HUES64 (cell line): Measurements from ENCODE around the gene SDK2.

ENCODE experiments used
- H3K27ac ChIP-seq: 2 replicates; pipeline ENCODE4 v1.7.0; 2013; ENCODE audit warnings: low read depth, low read length, inconsistent platforms
- H3K27me3 ChIP-seq: 2 replicates; pipeline ENCODE4 v1.6.1; 2013; ENCODE audit warnings: mild to moderate bottlenecking, low read length; ENCODE audit not compliant: insufficient read depth
- H3K36me3 ChIP-seq: 2 replicates; pipeline ENCODE4 v1.6.1; 2013; ENCODE audit warnings: mild to moderate bottlenecking, low read length; ENCODE audit not compliant: insufficient read depth
- H3K4me1 ChIP-seq: 2 replicates; pipeline ENCODE4 v1.6.1; 2013; ENCODE audit warnings: mild to moderate bottlenecking, low read length, moderate library complexity; ENCODE audit not compliant: insufficient read depth
- H3K4me3 ChIP-seq: 2 replicates; pipeline ENCODE4 v1.5.1; 2013; ENCODE audit warnings: mild to moderate bottlenecking, low read length, moderate library complexity
- H3K9ac ChIP-seq: 2 replicates; pipeline ENCODE4 v1.6.1; 2013; ENCODE audit warnings: mild to moderate bottlenecking, low read depth, low read length
- H3K9me3 ChIP-seq: 2 replicates; pipeline ENCODE4 v1.6.1; 2013; ENCODE audit warnings: low read depth, low read length; ENCODE audit not compliant: insufficient read depth
- WGBS: fragments of 150-250, 120-280 bp; methylation state at CpG from one replicate; pipeline ENCODE4 v1.1.7; 2013; ENCODE audit warnings: missing lambda C conversion rate; 5-methylcytosine and 5-hydroxymethylcytosine counted together

Gene SDK2

DNA sequence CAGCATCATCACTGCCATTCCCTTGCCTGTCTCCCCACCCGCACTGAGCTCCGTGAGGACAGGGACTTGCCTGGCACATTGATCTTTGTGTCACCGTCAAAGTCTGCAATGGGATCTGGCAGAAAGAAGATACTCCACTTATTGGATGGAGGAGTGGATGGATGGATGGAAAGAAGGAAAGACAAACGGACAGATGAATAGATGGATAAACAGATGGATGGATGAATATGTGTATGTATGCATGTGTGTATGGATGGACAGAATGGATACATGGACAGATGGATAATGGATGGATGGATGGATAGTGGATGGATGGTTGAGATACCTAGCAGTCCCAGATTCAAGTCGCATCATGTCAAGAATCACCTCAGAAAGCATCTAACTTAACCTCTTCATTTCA is 99.9 kb downstream of the SDK2 start:
- H3K27me3 ChIP-seq: no peaks in the 10 kb centered on the region

DNA sequence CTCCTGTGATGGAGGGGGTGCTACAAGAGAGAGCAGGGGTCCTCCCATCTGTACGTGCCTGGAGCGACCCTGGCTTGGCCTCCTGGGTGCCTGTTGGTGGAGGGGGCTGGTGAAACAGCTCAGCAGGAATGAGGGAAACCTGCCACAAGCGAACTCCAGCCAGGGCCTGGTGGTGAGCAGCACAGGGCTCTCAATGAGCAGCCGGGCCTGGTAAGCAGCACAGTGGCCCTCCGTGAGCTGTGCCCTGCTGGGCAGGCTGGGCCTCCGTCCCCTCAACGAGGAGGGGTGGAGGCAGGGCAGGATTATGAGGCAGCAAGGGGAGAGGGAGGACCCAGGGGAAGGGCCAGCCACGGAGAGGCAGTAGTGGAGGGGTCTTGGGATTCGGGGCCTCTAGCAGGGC is 101.9 kb downstream of the SDK2 start:
- no peaks in the 10 kb centered on the region for H3K27me3 ChIP-seq
- peaks cover 26% of the 10 kb centered on the region for H3K4me1 ChIP-seq
- H3K27ac ChIP-seq: no peak overlapping the region
- no peaks in the 10 kb centered on the region for H3K36me3 ChIP-seq
- H3K9ac ChIP-seq: no peak overlapping the region
- WGBS: 65% methylated on average over 9 of the region's 9 CpGs
- no peak overlapping the region for H3K4me3 ChIP-seq
- no peaks in the 10 kb centered on the region for H3K9me3 ChIP-seq

More for the DNA sequence above, 99.9 kb downstream of the SDK2 start:
- no peak overlapping the region for H3K9ac ChIP-seq
- H3K27ac ChIP-seq: no peak overlapping the region
- H3K4me1 ChIP-seq: peaks cover 28% of the 10 kb centered on the region
- H3K36me3 ChIP-seq: no peaks in the 10 kb centered on the region
- H3K9me3 ChIP-seq: no peaks in the 10 kb centered on the region
- 80% methylated on average over 4 of the region's 5 CpGs for WGBS
- no peak overlapping the region for H3K4me3 ChIP-seq

DNA sequence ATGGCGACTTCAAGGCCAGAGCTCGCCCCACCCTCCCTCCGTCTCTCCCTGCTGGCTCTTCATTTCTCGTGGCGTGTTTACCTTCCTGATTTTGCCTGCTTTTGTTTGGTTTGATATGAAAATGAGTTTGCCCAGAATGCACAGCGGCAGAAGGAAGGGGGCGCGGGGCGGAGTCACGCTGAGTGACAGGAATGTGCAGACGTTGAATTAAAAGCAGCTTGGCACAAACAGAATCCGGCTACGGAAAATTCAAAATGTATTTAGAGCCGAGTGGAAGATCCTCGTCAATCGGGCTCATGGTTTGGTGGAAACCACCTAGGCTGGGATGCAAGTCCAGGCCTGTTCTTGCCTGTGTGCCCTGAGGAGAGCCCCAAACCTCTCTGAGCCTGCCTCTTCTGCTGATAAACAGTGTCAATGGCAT is 102.7 kb downstream of the SDK2 start:
- Histone ChIP-seq H3K36me3 (no peaks in the 10 kb centered on the region), H3K27me3 (no peaks in the 10 kb centered on the region), H3K9me3 (no peaks in the 10 kb centered on the region), H3K4me1 (peaks cover 29% of the 10 kb centered on the region), H3K27ac (no peak overlapping the region), H3K4me3 (no peak overlapping the region), H3K9ac (no peak overlapping the region)
- WGBS: 85% methylated on average over 16 of the region's 16 CpGs

DNA sequence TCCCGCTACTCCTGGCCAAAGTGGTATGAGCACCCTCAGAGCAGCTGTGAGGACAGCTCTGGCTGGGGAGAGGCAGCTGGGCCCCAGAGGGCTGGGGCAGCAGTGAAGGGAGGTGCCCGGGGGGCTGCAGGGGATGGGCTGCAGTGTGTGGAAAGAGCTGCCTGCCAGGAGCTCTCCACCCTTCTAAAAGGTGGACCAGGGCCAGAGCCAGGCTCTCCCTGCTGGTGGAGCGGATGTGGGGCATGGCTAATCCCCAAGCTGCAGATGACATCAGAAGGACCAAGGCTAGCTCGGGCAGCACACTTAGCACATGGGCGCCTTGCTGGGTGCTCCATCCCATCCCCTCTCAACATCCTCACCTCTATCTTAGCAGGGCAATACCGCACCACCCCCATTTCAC is 103.1 kb downstream of the SDK2 start:
- Histone ChIP-seq H3K9ac (no peak overlapping the region), H3K27me3 (no peaks in the 10 kb centered on the region), H3K36me3 (no peaks in the 10 kb centered on the region), H3K9me3 (no peaks in the 10 kb centered on the region), H3K4me1 (peaks cover 27% of the 10 kb centered on the region), H3K27ac (no peak overlapping the region), H3K4me3 (no peak overlapping the region)
- 96% methylated on average over 6 of the region's 6 CpGs for WGBS

DNA sequence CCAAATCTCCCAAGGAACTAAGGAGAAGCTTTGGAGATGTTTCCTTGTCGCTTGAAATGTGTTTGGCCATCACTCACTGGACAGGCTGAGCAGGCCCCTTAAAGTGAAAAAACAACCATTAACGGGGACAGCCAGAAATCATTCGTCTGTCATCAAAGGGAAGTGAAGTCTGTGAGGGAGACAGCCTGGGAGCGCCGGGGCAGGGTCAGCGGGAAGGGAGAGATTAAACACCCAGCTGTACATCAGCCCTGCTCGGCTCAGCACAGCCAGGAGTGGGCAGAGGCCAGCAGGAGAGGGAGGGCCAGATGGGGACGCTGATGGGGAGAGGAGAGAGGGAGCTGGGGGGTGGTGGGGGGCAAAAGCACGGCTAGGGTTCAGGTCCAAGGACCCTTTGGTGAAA is 105.1 kb downstream of the SDK2 start:
- H3K27me3 ChIP-seq: no peaks in the 10 kb centered on the region
- no peaks in the 10 kb centered on the region for H3K9me3 ChIP-seq
- H3K4me3 ChIP-seq: no peak overlapping the region
- no peak overlapping the region for H3K27ac ChIP-seq
- H3K36me3 ChIP-seq: no peaks in the 10 kb centered on the region
- peaks cover 21% of the 10 kb centered on the region for H3K4me1 ChIP-seq
- 82% methylated on average over 9 of the region's 9 CpGs for WGBS
- H3K9ac ChIP-seq: no peak overlapping the region

DNA sequence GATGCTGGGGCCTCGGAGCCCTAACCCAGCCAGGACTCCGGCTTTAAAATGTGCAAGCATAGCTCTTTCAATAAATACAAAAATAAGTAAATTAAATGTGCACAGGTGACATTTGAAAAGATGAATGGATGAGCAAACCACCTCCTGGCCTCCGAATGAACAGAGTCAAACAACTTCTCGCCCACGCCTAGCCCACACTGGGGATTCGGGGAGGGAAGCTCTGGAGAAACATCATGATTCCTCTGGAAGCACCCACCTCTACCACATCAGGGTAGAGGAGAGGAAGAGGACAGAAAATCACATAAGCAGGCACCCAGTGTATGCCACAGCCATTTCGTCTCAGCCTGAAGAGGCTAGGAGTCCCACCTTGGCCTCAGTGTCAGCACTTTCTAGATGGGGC is 105.8 kb downstream of the SDK2 start:
- no peak overlapping the region for H3K9ac ChIP-seq
- no peak overlapping the region for H3K4me3 ChIP-seq
- H3K9me3 ChIP-seq: no peaks in the 10 kb centered on the region
- no peak overlapping the region for H3K27ac ChIP-seq
- no peaks in the 10 kb centered on the region for H3K36me3 ChIP-seq
- 97% methylated on average over 7 of the region's 7 CpGs for WGBS
- H3K4me1 ChIP-seq: peaks cover 26% of the 10 kb centered on the region
- no peaks in the 10 kb centered on the region for H3K27me3 ChIP-seq

DNA sequence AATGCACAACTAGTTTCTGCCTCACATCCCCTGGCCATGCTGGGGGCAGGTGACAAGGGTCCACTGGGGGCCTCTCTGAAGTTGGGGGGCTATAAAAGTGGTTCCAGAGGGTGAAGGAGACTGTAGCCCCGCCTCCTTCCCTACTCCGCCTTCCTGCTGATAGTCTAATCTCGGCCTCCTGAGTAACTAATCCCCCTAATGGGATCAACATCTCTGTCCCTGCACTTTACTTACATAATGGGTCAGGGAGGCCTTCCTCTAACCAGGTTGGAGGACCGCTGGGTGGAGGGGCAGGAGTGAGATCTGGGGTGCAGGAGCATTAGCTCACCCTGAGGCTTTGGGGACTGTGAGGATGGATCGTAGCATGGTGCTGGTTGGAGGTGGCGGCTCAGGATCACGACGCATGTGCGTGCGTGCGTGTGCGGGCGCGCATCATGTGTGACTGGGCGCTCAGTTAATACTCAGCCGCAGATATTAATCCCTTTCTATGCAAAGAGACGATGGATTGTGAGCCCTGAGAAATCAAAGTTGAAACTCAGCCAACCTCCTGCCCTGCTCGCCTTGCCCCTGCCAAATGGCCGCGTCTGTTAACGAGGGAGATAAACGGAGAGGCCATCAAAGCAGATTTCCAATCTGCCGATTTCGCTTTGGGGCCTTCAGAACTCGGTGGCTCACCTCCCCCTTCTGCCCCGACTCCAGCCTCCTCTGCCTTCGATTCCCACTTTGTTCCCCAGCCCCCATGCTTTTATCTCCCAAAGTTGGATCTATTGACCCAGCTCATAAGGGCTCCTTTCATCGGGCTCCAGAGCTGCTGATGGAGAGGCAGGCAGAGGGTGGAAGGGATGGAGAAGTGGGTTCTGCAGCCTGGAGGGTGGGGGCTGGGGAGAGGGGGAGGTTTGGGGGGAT is 107.3 kb downstream of the SDK2 start:
- H3K27me3 ChIP-seq: no peaks in the 10 kb centered on the region
- WGBS: 81% methylated on average over 28 of the region's 28 CpGs
- no peak overlapping the region for H3K27ac ChIP-seq
- peaks cover 18% of the 10 kb centered on the region for H3K4me1 ChIP-seq
- H3K9ac ChIP-seq: no peak overlapping the region
- no peaks in the 10 kb centered on the region for H3K36me3 ChIP-seq
- H3K4me3 ChIP-seq: no peak overlapping the region
- no peaks in the 10 kb centered on the region for H3K9me3 ChIP-seq

DNA sequence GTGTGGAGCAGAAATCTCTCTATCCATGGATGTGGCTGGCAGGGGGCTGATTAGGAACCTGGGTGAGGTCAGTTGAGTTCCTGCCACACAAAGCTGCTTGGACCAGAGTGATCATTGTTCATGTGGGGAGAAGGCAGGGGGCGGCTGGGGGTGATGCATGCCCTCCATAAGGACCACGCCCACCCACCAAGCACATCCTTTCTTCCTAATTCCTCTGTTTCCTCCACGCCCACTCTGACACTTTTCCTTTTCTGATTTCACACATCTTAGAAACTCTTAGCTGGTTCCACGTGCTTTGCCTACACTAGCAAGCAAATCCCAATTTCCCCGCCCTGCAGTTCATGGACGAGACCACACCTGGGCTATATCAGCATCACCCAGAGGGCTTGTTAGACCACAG is 108.5 kb downstream of the SDK2 start:
- no peaks in the 10 kb centered on the region for H3K9me3 ChIP-seq
- H3K9ac ChIP-seq: no peak overlapping the region
- no peaks in the 10 kb centered on the region for H3K27me3 ChIP-seq
- peaks cover 18% of the 10 kb centered on the region for H3K4me1 ChIP-seq
- WGBS: 85% methylated on average over 6 of the region's 6 CpGs
- no peak overlapping the region for H3K4me3 ChIP-seq
- no peak overlapping the region for H3K27ac ChIP-seq
- H3K36me3 ChIP-seq: no peaks in the 10 kb centered on the region

DNA sequence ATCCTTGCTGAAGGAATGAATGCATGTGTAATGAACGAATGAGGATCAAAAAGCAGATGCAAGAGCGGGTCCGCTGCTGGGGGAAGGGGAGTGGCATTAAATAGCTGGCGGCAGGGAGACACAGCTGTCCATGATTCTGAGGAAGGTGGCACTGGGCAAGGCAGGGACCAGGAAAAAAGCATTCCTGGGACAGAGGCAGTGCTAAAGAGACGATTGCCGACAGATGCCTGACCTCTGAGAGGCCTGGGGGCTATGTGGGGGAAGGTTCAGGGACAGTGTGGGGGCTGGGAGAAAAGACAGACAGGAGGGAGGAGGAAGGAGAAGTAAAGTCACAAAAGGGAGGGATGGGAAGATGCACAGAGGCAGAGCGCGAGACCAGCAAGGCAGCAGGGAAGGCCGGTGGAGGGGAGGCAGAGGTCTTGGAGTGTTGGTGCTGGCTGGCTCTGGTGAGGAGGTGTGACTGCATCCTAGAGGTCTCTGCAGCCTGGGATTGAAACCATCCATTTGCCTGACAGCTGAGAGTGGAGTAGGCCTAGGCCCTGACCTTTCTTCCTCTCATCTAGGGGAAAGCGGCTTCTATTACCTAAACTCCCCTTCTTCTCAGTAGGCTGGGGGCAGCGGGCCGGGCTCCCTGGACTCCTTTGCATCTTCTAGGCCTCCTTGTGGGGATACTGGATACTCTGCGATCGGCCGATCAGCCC is 109.9 kb downstream of the SDK2 start:
- peaks cover 18% of the 10 kb centered on the region for H3K4me1 ChIP-seq
- no peaks in the 10 kb centered on the region for H3K27me3 ChIP-seq
- no peaks in the 10 kb centered on the region for H3K9me3 ChIP-seq
- 71% methylated on average over 15 of the region's 15 CpGs for WGBS
- no peak overlapping the region for H3K4me3 ChIP-seq
- no peak overlapping the region for H3K27ac ChIP-seq
- no peaks in the 10 kb centered on the region for H3K36me3 ChIP-seq
- no peak overlapping the region for H3K9ac ChIP-seq

DNA sequence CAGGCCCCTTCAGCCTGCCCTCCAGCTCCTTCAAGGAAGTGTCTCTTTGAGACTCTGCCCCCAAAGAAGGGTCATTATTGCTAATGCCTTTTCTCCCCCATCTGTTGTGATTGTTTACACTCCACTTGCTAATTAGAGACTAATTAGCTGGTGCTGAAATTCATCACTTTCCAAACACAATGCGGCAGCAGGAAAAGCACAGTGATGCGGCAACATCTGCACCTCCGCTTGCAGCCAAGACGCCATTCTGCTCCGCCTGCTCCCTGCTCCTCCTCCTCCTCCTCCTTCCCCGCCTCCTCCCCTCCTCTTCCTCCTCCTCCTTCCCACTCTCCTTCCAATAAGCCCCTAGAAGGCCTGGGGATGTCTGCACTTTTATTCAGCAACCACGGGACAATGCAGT is 110.5 kb downstream of the SDK2 start:
- no peaks in the 10 kb centered on the region for H3K27me3 ChIP-seq
- no peaks in the 10 kb centered on the region for H3K36me3 ChIP-seq
- 32% methylated on average over 7 of the region's 7 CpGs for WGBS
- no peaks in the 10 kb centered on the region for H3K9me3 ChIP-seq
- H3K4me1 ChIP-seq: peaks cover 18% of the 10 kb centered on the region
- H3K27ac ChIP-seq: no peak overlapping the region
- H3K9ac ChIP-seq: no peak overlapping the region
- no peak overlapping the region for H3K4me3 ChIP-seq

DNA sequence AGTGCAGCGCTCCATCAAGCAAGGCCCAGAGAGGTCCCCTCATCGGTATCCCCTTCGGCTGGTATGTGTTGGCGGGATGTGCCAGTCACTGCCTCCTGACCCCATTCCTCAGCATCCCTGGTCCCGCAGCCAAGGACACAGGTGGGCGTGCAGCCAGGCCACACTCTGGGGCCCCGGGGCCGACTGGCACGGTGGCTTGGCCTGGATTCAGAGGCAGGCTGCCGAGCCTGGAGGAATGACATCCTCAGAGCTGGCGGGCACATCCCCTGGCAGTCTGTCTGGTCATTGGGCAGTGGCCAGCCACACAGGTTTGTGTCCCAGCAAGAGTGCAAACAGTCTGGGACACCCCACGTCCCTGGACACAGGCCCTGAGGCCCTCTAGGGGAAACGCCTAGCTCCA is 111.1 kb downstream of the SDK2 start:
- H3K4me3 ChIP-seq: no peak overlapping the region
- H3K27me3 ChIP-seq: no peaks in the 10 kb centered on the region
- WGBS: 89% methylated on average over 13 of the region's 13 CpGs
- H3K27ac ChIP-seq: no peak overlapping the region
- peaks cover 18% of the 10 kb centered on the region for H3K4me1 ChIP-seq
- H3K9me3 ChIP-seq: no peaks in the 10 kb centered on the region
- no peak overlapping the region for H3K9ac ChIP-seq
- H3K36me3 ChIP-seq: no peaks in the 10 kb centered on the region
